Stomach (tissue), 9 donors: Measurements from ENCODE around the gene MRC2. TPM values are rescaled to one million over a fixed set of nuclear protein-coding genes. Genes with fewer than 3 reads are reported as not detected.

Experiments used
- DNase-seq, 2 donors: peaks; one replicate each; pipeline versions ENCODE4 v3.0.0 to v3.0.0-alpha.2; 2013 to 2019
- H3K27ac ChIP-seq, 5 donors: fragments of 200-600 bp in 4 of 5; sonication (generic) in 4 of 5; one replicate each; pipeline ENCODE4 v1.5.1; 2013 to 2019; ENCODE audit warnings: mild to moderate bottlenecking in 1 of 5, moderate library complexity in 1 of 5
- H3K27me3 ChIP-seq, 3 donors: fragments of 200-600 bp; sonication (generic); one replicate each; pipeline ENCODE4 v1.5.1; 2017 to 2019; ENCODE audit warnings: mixed run types in 1 of 3
- H3K36me3 ChIP-seq, 4 donors: fragments of 200-600 bp; sonication (generic); 1 replicate in 3 of 4; 2 replicates in 1 of 4; pipeline ENCODE4 v1.5.1; 2016 to 2019
- H3K4me1 ChIP-seq, 4 donors: fragments of 200-600 bp; sonication (generic); one replicate each; pipeline ENCODE4 v1.5.1; 2016 to 2019
- H3K4me3 ChIP-seq, 4 donors: fragments of 200-600 bp; sonication (generic) in 3 of 4; one replicate each; pipeline ENCODE4 v1.5.1; 2016 to 2019; ENCODE audit warnings: mild to moderate bottlenecking in 1 of 4
- H3K9me3 ChIP-seq, 4 donors: fragments of 200-600 bp; sonication (generic); one replicate each; pipeline ENCODE4 v1.5.1; 2016 to 2019
- CTCF ChIP-seq, 7 experiments: fragments of 450-650 bp in 4 of 7; fragments of 200-600 bp in 3 of 7; sonication (generic) in 3 of 7; IDR thresholded peaks; one replicate each; pipeline ENCODE4 v1.5.1; 2016 to 2019; ENCODE audit warnings: antibody characterized with exemption in 7 of 7, control low read depth in 2 of 7, mild to moderate bottlenecking in 1 of 7
- EP300 ChIP-seq: sonication (generic); formaldehyde crosslinking; IDR thresholded peaks from one replicate; pipeline ENCODE4 v1.6.1; 2017; ENCODE audit warnings: antibody characterized with exemption
- POLR2A ChIP-seq, 4 donors: fragments of 450-650 bp; IDR thresholded peaks; one replicate each; pipeline ENCODE4 v1.6.1; 2016; ENCODE audit warnings: antibody characterized with exemption in 4 of 4, control low read depth in 2 of 4, mild to moderate bottlenecking in 1 of 4, moderate library complexity in 1 of 4
- POLR2AphosphoS5 ChIP-seq, 3 donors: sonication (generic); formaldehyde crosslinking; IDR thresholded peaks; one replicate each; pipeline ENCODE4 v1.6.1; 2016; ENCODE audit warnings: antibody characterized with exemption in 3 of 3
- WGBS, 5 donors: extraction: QIAGEN DNeasy Blood & Tissue Kit in 3 of 5; methylation state at CpG; one replicate each; pipeline versions ENCODE4 v1.1.5 to v1.1.7; 2013 to 2018; 5-methylcytosine and 5-hydroxymethylcytosine counted together
- intact Hi-C: fragments of 100-400 bp; cut with DNase I; formaldehyde crosslinking; loops from one replicate; pipeline ENCODE4 v1.15.1; 2023; ENCODE audit warnings: low total_unique reads
- polyA plus RNA-seq, 3 donors: library from polyadenylated mRNA; stranded (reverse); fragments of 200-250 nt; gene quantifications; one replicate each; pipeline ENCODE4 v1.2.3, GENCODE V29; 2013
- total RNA-seq, 5 donors: library from RNA; depleted of rRNA; stranded (reverse); fragments of >200 nt; gene quantifications; one replicate each; pipeline versions ENCODE4 v1.1.0 to v1.2.3, GENCODE V29; 2014 to 2016
- donor health status: healthy with polysubstance abuse.
- donor health status: Bipolar disorder and iron deficiency.
- donor health status: healthy.

Gene MRC2
- total and polyA plus RNA-seq, 8 donors, result 4.7 to 107 (median 13.8) TPM

- WGBS, 5 donors, result 87 to 97% (median 91%) methylated on average over 4 of the region's 4 CpGs
- H3K4me1 ChIP-seq, result no peaks in the 10 kb centered on the region
- H3K27ac ChIP-seq, result no peak overlapping the region
- H3K4me3 ChIP-seq, result no peak overlapping the region
- TF ChIP-seq POLR2A (IDR thresholded peaks at IDR 0.05) (no peak), CTCF (IDR thresholded peaks at IDR 0.05) (no peak), EP300 (no peak), POLR2AphosphoS5 (IDR thresholded peaks at IDR 0.05) (no peak)
- H3K27me3 ChIP-seq, result no peaks in the 10 kb centered on the region
- H3K36me3 ChIP-seq, result peaks cover 4 to 81% (median 68%) of the 10 kb centered on the region in 4 donors
- H3K9me3 ChIP-seq, result no peaks in the 10 kb centered on the region
- intact Hi-C loops, result no loop called here
- no peak for DNase-seq
These were observed 12.0 kb upstream of the MRC2 start for GRCh38 chr17:62615503-62615902.

GRCh38 chr17:62616993-62617893 is 10.2 kb upstream of the MRC2 start:
- Histone ChIP-seq H3K4me3 (no peak overlapping the region), H3K4me1 (no peaks in the 10 kb centered on the region), H3K36me3 (peaks cover 4 to 64% (median 51%) of the 10 kb centered on the region in 4 donors), H3K27ac (no peak overlapping the region), H3K9me3 (no peaks in the 10 kb centered on the region), H3K27me3 (no peaks in the 10 kb centered on the region)
- DNase-seq, result peak in 1 of 2 donors; percentile 41
- intact Hi-C loops, result no loop called here
- TF ChIP-seq POLR2AphosphoS5 (IDR thresholded peaks at IDR 0.05) (no peak), CTCF (IDR thresholded peaks at IDR 0.05) (no peak)
- WGBS, 5 donors, result 64 to 75% (median 71%) methylated on average over 8 of the region's 8 CpGs

GRCh38 chr17:62617894-62618472 is 9.5 kb upstream of the MRC2 start:
- intact Hi-C loops, result no loop called here
- no peaks in the 10 kb centered on the region for H3K4me1 ChIP-seq
- WGBS, 5 donors, result 68 to 88% (median 76%) methylated on average over 6 of the region's 6 CpGs
- no peak overlapping the region for H3K27ac ChIP-seq
- no peaks in the 10 kb centered on the region for H3K9me3 ChIP-seq
- H3K27me3 ChIP-seq, result no peaks in the 10 kb centered on the region
- no peak for DNase-seq
- H3K36me3 ChIP-seq, result peaks cover 4 to 57% (median 44%) of the 10 kb centered on the region in 4 donors
- H3K4me3 ChIP-seq, result no peak overlapping the region
- no peak for TF ChIP-seq EP300
- TF ChIP-seq POLR2AphosphoS5 (IDR thresholded peaks at IDR 0.05), result no peak
- TF ChIP-seq CTCF (IDR thresholded peaks at IDR 0.05), result no peak
- TF ChIP-seq POLR2A (IDR thresholded peaks at IDR 0.05), result no peak

- TF ChIP-seq POLR2AphosphoS5 (IDR thresholded peaks at IDR 0.05), result no peak
- no peak for TF ChIP-seq CTCF (IDR thresholded peaks at IDR 0.05)
- no peak for TF ChIP-seq EP300
- no peak for TF ChIP-seq POLR2A (IDR thresholded peaks at IDR 0.05)
- intact Hi-C loops, result no loop called here
- 76 to 90% (median 87%) methylated on average over 16 to 17 of the region's 17 CpGs for WGBS, 5 donors
- DNase-seq, result no peak
- Histone ChIP-seq H3K27ac (no peak overlapping the region), H3K36me3 (peaks cover 4 to 54% (median 37%) of the 10 kb centered on the region in 4 donors), H3K4me1 (no peaks in the 10 kb centered on the region), H3K9me3 (no peaks in the 10 kb centered on the region), H3K4me3 (no peak overlapping the region), H3K27me3 (no peaks in the 10 kb centered on the region)
These were observed 8.6 kb upstream of the MRC2 start for GRCh38 chr17:62618647-62619416.
